GM21786 (cell line): ENCODE results near the gene RAD51B.

Source experiments
- ATAC-seq: cut with Tn5 transposase; IDR thresholded peaks from one replicate; pipeline ENCODE4 v1.9.1; 2021; ENCODE audit not compliant: unreplicated experiment

RAD51B gene

GRCh38 chr14:68722186-68722585 lies 902.6 kb downstream of the RAD51B start:
- ATAC-seq: no peak

DNA sequence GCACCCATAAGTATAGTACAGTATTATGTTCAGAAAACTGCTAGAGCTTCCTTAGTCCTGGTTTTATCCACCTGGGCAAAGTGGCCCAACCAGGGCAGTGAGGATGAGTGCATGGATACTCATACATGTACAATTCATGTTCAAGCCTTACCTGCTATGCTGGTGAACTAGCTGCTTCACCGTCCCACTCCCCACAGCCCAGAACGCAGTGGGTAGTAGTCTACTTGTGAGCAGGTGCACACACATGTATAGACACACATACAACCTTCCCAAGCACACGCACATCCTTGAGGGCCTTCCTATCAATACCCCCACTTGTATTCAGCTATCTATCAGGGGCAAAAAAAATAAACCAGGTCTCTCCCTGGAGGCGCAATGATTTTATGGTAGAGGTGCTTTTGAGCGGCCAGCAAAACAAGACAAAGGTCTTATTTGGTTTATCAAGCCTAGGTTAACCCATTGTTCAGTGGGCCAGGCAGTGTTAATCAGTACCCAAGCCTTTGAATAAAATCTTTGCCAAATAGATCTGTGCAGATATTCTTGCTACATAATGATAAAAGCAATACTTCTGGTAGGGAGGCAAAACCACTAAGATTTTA lies 903.5 kb downstream of the RAD51B start:
- ATAC-seq: no peak

- no peak for ATAC-seq
Observed at GRCh38 chr14:68723808-68724268, 904.3 kb downstream of the RAD51B start.

DNA sequence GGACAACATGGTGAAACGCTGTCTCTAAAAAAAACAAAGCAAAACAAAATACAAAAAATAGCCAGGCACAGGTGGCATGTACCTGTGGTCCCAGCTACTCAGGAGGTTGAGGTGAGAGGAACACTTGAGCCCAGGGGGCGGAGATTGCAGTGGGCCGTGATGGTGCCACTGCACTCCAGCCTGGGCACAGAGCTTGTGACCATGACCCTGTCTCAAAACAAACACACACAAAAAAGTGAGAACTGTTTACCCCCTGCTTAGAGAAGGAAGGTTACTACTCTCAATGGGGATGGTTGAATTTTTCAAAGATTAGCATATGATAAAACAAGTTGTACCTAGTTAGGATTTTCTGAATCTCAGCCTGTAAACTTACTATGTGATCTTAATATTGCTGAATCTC lies 905.3 kb downstream of the RAD51B start:
- no peak for ATAC-seq

DNA sequence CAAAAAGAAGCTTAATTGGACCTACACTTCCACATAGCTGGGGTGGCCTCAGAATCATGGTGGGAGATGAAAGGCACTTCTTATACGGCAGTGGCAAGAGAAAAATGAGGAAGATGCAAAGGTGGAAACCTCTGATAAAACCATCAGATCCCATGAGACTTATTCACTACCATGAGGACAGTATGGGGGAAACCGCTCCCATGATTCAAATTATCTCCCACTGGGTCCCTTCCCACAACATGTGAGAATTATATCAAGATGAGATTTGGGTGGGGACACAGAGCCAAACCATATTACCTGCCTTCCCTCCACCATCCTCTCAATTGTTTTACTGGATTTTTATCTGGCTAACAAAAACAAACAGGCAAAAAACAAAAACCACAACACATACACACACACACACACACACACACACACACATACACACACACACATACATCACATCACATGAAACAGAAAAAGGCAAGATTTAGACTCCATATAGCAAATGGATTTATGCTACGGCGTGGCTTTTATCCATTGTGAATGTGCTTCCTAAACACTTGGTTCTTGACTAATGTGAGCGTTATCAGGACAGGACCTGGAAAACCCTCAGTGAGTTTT lies 906.6 kb downstream of the RAD51B start:
- no peak for ATAC-seq

GRCh38 chr14:68727315-68728047 lies 907.9 kb downstream of the RAD51B start:
- ATAC-seq: no peak

GRCh38 chr14:68728342-68729106 lies 908.9 kb downstream of the RAD51B start:
- no peak for ATAC-seq

- no peak for ATAC-seq
Observed at GRCh38 chr14:68729556-68729955, 910.0 kb downstream of the RAD51B start.

- ATAC-seq: no peak
Observed at GRCh38 chr14:68730348-68730747, 910.8 kb downstream of the RAD51B start.

DNA sequence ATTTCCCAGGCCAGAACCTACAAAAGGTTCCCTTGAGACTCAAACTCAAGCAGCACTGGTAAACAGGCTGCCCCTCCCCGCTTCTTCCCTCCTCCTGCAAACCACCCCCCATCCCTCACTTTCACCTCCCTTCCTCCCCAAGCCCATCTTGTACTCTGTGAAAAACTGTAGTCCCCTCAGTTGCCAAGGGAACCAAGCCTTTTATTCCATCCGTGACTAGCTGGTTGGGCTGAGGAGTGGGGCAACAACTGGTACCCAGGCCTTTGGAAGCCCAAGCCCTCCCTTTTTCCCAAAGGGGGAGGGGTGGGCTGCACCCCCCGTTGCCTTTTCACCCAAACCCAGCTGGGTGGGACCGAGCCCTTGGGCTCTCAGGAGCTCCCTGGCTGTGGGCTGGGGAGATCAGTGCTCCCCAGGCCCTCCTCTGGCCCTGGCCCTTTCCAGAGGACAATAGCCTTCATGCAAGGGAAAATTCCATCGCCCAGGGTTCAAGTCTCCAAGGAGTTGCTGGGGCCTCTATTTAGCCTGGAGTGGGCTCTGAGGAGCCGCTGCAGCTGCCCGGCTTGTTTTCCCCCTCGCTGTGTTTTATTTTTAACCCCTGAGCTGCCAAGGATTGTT lies 911.3 kb downstream of the RAD51B start:
- ATAC-seq: no peak

- no peak for ATAC-seq
Observed at GRCh38 chr14:68733086-68733914, 913.7 kb downstream of the RAD51B start.

- ATAC-seq: peak; percentile 64
Observed at GRCh38 chr14:68734231-68734732, 914.7 kb downstream of the RAD51B start.

GRCh38 chr14:68735856-68736255 lies 916.3 kb downstream of the RAD51B start:
- ATAC-seq: no peak

DNA sequence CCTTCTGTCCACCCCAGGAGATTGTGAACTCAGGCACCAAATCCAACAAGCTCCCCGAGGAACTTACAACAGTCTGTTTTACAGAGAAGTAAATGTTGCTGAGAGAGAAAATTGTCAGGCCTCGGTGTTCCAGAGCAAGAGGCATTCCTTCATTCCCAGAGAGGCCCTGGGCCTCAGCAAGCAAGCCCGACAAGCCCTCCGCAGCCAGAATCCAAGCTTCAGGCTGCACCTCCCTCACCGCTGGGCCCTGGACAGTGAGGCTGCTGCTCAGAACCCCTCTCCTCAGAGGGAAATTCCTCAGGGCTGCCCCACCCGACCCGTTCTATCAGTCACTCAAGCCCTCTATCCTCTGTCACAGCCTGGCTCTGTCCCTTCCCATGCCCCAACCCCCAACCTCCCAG lies 916.9 kb downstream of the RAD51B start:
- ATAC-seq: no peak

DNA sequence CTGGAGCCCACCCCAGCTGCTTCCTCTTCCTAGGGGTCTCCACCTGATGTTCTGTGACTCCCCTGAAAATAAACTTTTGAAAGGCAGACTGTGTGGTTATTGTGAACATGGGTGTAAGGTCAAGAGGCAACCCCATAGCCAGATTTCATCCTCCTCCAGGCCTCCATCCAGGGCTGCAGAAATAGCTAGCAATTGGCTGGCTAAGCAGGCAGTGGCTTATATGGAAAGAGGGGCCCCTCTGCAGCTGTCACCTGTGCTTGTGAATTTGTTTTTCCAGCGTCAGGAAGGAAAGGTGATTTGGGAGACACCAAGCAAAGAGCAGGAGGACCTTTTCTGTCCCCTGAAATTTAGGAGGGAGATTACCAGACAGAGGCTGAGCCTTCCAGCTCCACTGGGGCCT lies 917.5 kb downstream of the RAD51B start:
- ATAC-seq: no peak

DNA sequence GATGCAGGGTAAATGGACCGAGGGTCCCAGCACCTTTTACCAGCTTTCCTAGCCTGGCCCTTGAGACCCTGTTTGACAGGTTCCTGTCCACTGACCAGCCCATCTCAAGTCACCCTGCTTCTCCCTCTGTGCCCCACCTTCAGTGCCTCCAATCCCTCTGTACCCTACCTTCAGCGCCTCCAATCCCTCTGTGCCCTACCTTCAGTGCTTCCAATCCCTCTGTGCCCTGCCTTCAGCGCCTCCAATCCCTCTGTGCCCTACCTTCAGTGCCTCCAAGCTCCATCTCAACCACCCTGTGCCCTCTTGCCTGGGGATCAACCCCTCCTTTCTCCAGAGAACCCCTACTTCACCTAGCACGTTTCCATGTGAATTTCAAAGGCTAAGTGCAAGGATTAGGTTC lies 919.0 kb downstream of the RAD51B start:
- ATAC-seq: no peak

- ATAC-seq: no peak
Observed at GRCh38 chr14:68739701-68740100, 920.1 kb downstream of the RAD51B start.

DNA sequence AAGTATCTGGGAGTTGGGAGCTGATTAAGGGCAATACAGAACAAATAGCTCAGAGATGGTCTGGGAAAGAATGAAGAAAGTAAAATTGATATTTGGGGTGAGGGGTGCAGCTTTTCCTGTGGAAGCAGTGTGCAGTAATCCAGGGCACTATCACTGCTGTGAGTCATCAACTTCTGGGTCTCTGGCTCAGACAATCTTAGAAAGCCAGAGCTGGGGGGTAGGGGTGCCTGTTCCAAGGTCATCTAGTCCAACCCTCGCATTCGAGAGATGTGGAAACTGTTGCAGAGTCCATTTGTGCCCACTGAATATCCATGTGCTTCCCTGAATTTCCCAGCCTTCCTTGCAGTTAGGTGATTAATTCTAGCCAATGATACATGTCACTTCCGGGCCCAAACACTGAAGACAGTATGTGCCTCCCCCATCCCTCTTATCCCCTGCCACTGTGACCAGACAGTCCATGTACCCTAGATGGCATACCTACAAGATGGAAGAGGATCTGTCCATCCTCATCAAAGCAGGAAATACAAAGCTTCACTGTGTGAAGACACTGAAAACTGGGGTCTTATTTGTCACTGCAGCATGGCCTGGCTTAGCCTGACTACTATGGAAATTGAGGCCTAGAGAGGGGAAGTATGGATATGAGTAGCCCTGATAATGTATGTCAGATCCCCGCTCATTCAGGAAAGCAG lies 921.4 kb downstream of the RAD51B start:
- ATAC-seq: no peak

DNA sequence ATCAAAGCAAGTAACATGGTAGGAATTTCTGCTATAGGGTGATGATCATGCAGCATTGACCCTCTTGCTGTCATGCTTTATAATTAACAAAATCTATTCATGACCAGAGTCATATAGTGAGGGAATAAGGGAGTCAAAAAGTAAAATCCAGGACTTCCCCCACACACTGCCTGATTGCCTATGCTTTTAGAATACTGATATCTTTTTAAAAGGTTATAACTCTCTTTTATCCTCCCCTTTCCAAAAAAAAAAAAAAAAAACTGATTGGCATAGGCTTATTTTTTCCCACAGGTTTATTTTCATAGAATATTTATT lies 921.9 kb downstream of the RAD51B start:
- ATAC-seq: no peak
